Muscle layer of duodenum (tissue), 2 donors: ENCODE measurements around the gene SARS1.

ENCODE experiments used
- H3K27ac ChIP-seq: one replicate; pipeline ENCODE4 v1.7.0; 2013; ENCODE audit warnings: mild to moderate bottlenecking, low read length
- H3K27me3 ChIP-seq: one replicate; pipeline ENCODE4 v1.7.0; 2013; ENCODE audit warnings: low read depth, mild to moderate bottlenecking, control low read depth, low read length
- H3K36me3 ChIP-seq, 2 donors: one replicate each; pipeline ENCODE4 v1.7.0; 2013; ENCODE audit warnings: low read length in 2 of 2, control low read depth in 1 of 2, mild to moderate bottlenecking in 1 of 2; ENCODE audit not compliant: insufficient read depth in 2 of 2, control insufficient read depth in 1 of 2
- H3K4me1 ChIP-seq, 2 donors: one replicate each; pipeline ENCODE4 v1.7.0; 2013; ENCODE audit warnings: low read length in 2 of 2, mild to moderate bottlenecking in 2 of 2, control low read depth in 1 of 2, moderate library complexity in 1 of 2; ENCODE audit not compliant: insufficient read depth in 2 of 2, control insufficient read depth in 1 of 2
- H3K4me3 ChIP-seq, 2 donors: one replicate each; pipeline ENCODE4 v1.7.0; 2013; ENCODE audit warnings: low read length in 2 of 2, low read depth in 1 of 2, mild to moderate bottlenecking in 1 of 2
- H3K9me3 ChIP-seq, 2 donors: one replicate each; pipeline ENCODE4 v1.7.0; 2013; ENCODE audit warnings: low read length in 2 of 2, control low read depth in 1 of 2, mild to moderate bottlenecking in 1 of 2; ENCODE audit not compliant: control insufficient read depth in 1 of 2
- donor health status: healthy.

SARS1 gene

DNA sequence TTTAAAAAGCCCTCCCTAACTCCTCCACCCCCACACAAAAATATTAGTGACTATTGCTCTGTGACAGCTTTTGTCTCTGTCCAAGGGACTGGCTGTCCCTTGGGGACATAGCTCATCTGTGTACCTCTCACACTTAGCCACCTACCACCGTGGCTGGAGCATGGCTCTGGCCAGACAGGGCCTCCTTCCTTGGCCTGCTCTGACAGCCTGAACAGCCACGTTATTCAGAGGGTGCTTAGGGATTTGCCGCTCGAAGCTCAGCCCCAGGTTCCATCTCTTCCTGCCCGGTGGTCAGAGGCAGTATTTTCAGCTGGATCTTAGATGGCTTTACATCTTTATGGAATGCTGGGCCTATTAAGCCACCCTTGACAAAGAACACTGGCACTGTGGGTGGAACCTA lies 29.5 kb downstream of the SARS1 start:
- no peaks in the 10 kb centered on the region for H3K27me3 ChIP-seq
- peaks cover 7 to 25% of the 10 kb centered on the region in 2 donors for H3K4me1 ChIP-seq
- H3K4me3 ChIP-seq, result no peak overlapping the region
- peaks cover 6 to 14% of the 10 kb centered on the region in 2 donors for H3K36me3 ChIP-seq
- no peaks in the 10 kb centered on the region for H3K9me3 ChIP-seq
- H3K27ac ChIP-seq, result no peak overlapping the region

DNA sequence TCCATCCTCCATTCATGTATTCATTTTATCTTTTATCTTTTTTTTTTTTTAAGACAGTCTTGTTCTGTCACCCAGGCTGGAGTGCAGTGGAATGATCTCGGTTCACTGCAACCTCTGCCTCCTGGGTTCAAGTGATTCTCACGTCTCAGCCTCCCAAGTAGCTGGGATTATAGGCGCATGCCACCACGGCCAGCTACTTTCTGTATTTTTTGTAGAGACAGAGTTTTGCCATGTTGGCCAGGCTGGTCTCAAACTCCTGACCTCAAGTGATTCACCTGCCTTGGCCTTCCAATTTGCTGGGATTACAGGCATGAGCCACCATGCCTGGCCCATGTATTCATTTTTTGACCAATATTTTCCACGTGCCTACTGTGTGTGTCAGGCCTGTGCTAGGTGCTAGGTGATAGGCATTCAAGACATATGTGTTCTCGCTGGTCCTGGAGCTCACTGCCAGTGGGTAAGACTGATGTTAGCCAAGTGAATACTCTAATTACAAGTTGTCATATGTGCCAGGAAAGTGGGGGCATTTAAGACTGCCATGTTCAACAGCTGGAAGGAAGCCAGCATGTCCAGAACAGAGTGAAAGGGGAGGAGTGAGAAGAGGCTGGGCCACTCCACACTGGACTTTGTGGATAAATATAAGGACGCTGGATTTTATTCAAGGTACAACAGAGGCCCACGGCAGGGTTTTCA lies 30.3 kb downstream of the SARS1 start:
- Histone ChIP-seq H3K9me3 (no peaks in the 10 kb centered on the region), H3K27ac (no peak overlapping the region), H3K36me3 (peaks cover 0 to 6% of the 10 kb centered on the region in 2 donors), H3K4me1 (peaks cover 7 to 29% of the 10 kb centered on the region in 2 donors), H3K4me3 (no peak overlapping the region), H3K27me3 (no peaks in the 10 kb centered on the region)

DNA sequence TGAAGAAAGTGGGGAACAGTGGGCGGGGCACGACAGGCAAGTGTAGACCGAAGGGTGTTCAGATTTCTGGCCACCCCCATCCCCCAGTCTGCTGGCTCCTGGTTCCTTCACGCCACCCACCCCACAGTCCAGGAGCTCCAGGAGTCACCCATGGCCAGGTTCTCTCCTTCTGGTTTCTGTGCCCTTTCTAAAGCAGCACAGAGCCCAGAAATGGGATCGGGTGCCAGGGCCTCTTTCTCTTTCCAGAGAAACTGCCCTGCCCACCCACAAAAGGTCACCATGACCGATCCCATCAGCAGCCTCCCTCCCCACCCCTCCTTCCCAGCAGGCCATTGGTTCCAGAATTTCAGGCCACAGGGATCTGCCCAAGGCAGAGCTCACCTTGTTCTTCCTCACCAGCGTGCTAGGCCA lies 32.4 kb downstream of the SARS1 start:
- Histone ChIP-seq H3K4me3 (no peak overlapping the region), H3K4me1 (peaks cover 3 to 28% of the 10 kb centered on the region in 2 donors), H3K27me3 (no peaks in the 10 kb centered on the region), H3K27ac (no peak overlapping the region), H3K9me3 (no peaks in the 10 kb centered on the region), H3K36me3 (no peaks in the 10 kb centered on the region)

DNA sequence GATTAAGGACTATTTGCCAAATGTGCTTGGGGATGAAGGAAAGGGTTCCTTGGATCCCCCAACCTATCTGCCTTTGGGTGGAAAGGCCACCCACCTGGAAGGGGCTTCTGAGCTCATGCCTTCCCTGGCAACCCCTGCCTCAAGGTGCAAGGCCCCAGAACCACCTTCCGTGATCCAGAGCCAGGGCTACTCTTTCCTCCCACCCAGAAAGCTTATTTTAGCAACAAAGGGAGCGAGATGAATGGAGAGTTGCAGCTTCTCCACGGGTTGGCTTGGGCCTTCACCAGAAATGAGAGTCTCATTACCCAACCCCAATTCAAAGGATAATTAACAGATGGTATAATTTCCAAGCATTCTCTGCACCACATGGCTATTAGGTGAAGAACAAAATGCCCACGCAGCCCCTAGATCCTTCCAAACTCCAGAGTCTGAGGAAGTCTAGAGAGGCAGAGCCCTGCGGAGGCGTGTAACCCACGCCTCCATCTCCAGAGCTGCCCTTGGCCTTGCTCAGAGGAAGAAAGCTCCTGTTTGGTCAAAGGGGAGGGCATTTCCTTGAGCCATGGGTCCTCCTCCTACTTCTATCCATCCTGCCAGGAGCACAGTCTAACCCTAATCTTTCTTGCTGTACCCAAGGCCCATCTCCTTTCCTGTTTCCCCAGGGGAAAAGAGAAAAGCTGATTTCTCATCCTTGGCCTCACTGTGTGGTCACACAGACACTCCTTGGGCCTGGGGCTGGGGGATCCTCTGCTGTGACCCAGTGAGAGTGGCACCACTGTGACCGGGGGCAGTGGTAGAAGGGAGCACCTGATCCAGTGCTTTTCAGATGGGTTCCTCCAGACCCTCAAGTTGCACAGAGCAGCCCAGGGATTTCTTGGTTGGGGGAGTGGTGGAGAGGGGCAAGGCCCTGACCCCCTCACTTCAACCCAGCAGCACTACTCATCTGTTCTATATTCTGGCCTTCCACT lies 34.0 kb downstream of the SARS1 start:
- Histone ChIP-seq H3K27ac (no peak overlapping the region), H3K36me3 (no peaks in the 10 kb centered on the region), H3K27me3 (no peaks in the 10 kb centered on the region), H3K4me3 (no peak overlapping the region), H3K4me1 (peaks cover 0 to 14% of the 10 kb centered on the region in 2 donors), H3K9me3 (no peaks in the 10 kb centered on the region)

DNA sequence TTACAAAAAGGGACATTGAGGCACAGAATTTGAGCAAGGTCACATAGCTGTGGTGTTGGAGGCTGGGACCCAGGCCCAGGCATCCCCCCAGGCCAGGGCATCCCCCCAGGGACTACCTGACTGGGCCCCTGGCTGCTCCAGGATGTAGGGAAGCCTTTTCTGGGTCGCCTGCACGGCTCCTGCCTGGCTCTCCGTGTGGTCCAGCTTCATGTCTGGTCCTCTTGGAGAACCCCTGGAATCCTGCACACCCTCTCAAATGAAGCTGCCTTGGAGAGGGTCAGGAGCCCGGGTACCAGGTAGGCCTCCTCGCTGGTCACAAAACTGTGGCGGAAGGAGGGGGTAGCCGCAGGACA lies 34.7 kb downstream of the SARS1 start:
- Histone ChIP-seq H3K27ac (no peak overlapping the region), H3K4me3 (no peak overlapping the region), H3K36me3 (no peaks in the 10 kb centered on the region), H3K27me3 (no peaks in the 10 kb centered on the region), H3K4me1 (peaks cover 0 to 17% of the 10 kb centered on the region in 2 donors), H3K9me3 (no peaks in the 10 kb centered on the region)

DNA sequence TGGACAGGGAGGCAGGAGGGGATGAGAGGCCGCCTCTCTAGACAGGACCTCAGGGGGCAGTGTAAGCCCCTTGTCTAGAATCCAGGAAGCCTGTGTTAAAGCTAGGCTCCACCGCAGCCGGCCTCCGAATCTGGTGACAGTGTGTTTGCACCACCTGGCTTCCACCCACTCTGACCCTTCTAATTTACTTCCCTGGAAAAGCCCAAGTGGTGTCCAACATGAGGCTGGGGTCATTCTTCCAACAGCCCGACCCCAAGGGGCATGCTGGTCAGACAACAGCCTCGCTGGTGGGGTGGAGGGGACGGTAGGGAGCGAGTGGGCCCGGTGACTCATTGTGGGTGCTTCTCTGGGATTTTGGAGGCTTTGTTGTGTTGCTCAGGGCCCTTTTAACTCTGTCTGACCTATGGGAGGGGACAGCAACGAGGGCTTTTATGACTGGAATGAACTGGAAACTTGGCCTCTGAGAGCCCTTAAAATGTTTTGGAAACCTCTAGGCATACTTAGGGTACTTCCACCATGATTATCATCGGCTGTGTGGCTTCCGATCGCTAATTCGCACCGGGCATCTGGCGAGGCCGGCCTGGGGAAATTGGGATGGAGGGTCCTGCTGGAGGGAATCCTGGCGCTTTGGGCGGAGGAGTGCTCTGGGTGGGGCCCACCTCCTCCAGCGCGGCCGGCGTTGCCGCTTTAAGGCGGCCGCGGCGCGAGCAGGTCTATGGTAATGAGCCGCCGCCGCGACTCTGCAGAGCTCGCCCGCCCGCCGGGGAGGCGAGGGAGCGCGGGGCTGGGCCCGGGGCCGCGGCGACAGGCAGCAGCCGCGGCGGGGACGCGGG lies 35.3 kb downstream of the SARS1 start, which contains the start of gene CELSR2:
Gene CELSR2, plus strand, starts transcription at position 743 of the 833 bp plus-strand sequence. CDS start 541 bp downstream, outside the sequence.
- Histone ChIP-seq H3K36me3 (no peaks in the 10 kb centered on the region), H3K9me3 (no peaks in the 10 kb centered on the region), H3K4me1 (peaks cover 0 to 23% of the 10 kb centered on the region in 2 donors), H3K4me3 (peak within 1 kb of the TSS; percentile 33 to 54), H3K27me3 (no peaks in the 10 kb centered on the region), H3K27ac (no peak within 1 kb of the TSS)

DNA sequence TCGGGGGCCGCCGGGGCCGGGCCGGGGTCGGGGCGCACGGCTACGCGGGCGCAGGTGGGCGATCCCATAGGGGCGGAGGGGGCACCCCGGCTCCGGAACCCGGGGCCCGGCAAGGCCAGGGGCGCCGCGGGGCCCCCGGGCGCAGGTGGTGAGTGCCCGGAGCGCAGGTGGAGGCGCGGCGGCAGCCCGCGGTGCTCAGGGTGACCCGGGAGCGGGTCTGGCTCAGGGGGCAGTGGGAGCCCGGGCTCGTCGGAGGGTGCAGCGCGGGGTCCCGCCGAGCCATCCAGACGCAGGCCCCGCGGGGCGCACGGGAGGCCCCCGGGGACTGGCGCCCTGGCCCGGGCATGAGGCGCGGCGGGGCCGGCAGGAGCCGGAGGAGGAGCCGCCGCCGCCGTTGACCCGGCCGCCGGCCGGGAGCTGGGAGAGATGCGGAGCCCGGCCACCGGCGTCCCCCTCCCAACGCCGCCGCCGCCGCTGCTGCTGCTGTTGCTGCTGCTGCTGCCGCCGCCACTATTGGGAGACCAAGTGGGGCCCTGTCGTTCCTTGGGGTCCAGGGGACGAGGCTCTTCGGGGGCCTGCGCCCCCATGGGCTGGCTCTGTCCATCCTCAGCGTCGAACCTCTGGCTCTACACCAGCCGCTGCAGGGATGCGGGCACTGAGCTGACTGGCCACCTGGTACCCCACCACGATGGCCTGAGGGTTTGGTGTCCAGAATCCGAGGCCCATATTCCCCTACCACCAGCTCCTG lies 36.1 kb downstream of the SARS1 start:
- Histone ChIP-seq H3K4me1 (peaks cover 3 to 31% of the 10 kb centered on the region in 2 donors), H3K36me3 (no peaks in the 10 kb centered on the region), H3K4me3 (peak overlapping the region in 1 of 2 donors; percentile 54), H3K9me3 (no peaks in the 10 kb centered on the region), H3K27ac (no peak overlapping the region), H3K27me3 (no peaks in the 10 kb centered on the region)

DNA sequence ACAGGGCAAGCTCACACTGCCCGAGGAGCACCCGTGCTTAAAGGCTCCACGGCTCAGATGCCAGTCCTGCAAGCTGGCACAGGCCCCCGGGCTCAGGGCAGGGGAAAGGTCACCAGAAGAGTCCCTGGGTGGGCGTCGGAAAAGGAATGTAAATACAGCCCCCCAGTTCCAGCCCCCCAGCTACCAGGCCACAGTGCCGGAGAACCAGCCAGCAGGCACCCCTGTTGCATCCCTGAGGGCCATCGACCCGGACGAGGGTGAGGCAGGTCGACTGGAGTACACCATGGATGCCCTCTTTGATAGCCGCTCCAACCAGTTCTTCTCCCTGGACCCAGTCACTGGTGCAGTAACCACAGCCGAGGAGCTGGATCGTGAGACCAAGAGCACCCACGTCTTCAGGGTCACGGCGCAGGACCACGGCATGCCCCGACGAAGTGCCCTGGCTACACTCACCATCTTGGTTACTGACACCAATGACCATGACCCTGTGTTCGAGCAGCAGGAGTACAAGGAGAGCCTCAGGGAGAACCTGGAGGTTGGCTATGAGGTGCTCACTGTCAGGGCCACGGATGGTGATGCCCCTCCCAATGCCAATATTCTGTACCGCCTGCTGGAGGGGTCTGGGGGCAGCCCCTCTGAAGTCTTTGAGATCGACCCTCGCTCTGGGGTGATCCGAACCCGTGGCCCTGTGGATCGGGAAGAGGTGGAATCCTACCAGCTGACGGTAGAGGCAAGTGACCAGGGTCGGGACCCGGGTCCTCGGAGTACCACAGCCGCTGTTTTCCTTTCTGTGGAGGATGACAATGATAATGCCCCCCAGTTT lies 36.9 kb downstream of the SARS1 start:
- no peaks in the 10 kb centered on the region for H3K27me3 ChIP-seq
- H3K27ac ChIP-seq, result no peak overlapping the region
- H3K4me1 ChIP-seq, result peaks cover 5 to 36% of the 10 kb centered on the region in 2 donors
- no peaks in the 10 kb centered on the region for H3K9me3 ChIP-seq
- H3K36me3 ChIP-seq, result no peaks in the 10 kb centered on the region
- peak overlapping the region in 1 of 2 donors; percentile 54 for H3K4me3 ChIP-seq

DNA sequence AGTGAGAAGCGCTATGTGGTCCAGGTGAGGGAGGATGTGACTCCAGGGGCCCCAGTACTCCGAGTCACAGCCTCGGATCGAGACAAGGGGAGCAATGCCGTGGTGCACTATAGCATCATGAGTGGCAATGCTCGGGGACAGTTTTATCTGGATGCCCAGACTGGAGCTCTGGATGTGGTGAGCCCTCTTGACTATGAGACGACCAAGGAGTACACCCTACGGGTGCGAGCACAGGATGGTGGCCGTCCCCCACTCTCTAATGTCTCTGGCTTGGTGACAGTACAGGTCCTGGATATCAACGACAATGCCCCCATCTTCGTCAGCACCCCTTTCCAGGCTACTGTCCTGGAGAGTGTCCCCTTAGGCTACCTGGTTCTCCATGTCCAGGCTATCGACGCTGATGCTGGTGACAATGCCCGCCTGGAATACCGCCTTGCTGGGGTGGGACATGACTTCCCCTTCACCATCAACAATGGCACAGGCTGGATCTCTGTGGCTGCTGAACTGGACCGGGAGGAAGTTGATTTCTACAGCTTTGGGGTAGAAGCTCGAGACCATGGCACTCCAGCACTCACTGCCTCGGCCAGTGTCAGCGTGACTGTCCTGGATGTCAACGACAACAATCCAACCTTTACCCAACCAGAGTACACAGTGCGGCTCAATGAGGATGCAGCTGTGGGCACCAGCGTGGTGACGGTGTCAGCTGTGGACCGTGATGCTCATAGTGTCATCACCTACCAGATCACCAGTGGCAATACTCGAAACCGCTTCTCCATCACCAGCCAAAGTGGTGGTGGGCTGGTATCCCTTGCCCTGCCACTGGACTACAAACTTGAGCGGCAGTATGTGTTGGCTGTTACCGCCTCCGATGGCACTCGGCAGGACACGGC lies 37.8 kb downstream of the SARS1 start:
- no peaks in the 10 kb centered on the region for H3K36me3 ChIP-seq
- no peaks in the 10 kb centered on the region for H3K9me3 ChIP-seq
- no peaks in the 10 kb centered on the region for H3K27me3 ChIP-seq
- peaks cover 5 to 36% of the 10 kb centered on the region in 2 donors for H3K4me1 ChIP-seq
- no peak overlapping the region for H3K4me3 ChIP-seq
- H3K27ac ChIP-seq, result no peak overlapping the region
